ENCODE results near the gene PKNOX1. TPM values are rescaled to one million over a fixed set of nuclear protein-coding genes. Genes with fewer than 3 reads are reported as not detected.
A peak's percentile ranks its signal among the peaks of the same experiment; 100 is the strongest.
"Not testable (repeated sequence)": the region's sequence is repeated elsewhere in the genome, so short reads cannot be mapped to it uniquely, and the experiment has no call there.

PKNOX1 gene
- 10 to 100 TPM; 21.3 to 23.2 TPM for total RNA-seq

- peaks cover 28% of the 10 kb centered on the region for H3K4me1 Mint-ChIP-seq
- peak within 1 kb of the TSS; percentile 89 for H3K4me3 Mint-ChIP-seq
- peaks cover 2% of the 10 kb centered on the region for H3K27me3 Mint-ChIP-seq
- peak; percentile 90 for ATAC-seq (ENCODE audit: low read depth)
- DNase-seq: peak; percentile 99
- POLR2A ChIA-PET: interaction anchor here (0.5 to 1.3 kb wide), 10 partner anchors 12 to 996 kb away, joined by 3 to 4 read pairs (median 3); partner anchors contain the start of genes NDUFV3 and PDE9A
- peaks cover 16% of the 10 kb centered on the region for H3K36me3 Mint-ChIP-seq
- no peaks in the 10 kb centered on the region for H3K9me3 Mint-ChIP-seq
- peak within 1 kb of the TSS; percentile 94 for H3K27ac Mint-ChIP-seq
Measured at GRCh38 chr21:42973991-42974831, at the start of gene PKNOX1. TSS of gene PKNOX1 (plus strand) at chr21:42974562. CDS start at chr21:43004382, 29,820 bp downstream.

- Mint-ChIP-seq H3K4me3 (peak within 1 kb of the TSS; percentile 78), H3K27ac (peak within 1 kb of the TSS; percentile 92)
- POLR2A ChIA-PET: no interaction called here
Measured at GRCh38 chr21:42925114-42925926, 49.0 kb upstream of the PKNOX1 start, which contains the start of gene ERVH48-1. TSS of gene ERVH48-1 (minus strand) at chr21:42925630. CDS start at chr21:42919006, 6,624 bp downstream.

GRCh38 chr21:42927474-42928200 is 46.7 kb upstream of the PKNOX1 start:
- not testable (repeated sequence) for H3K27ac Mint-ChIP-seq; H3K36me3 Mint-ChIP-seq; DNase-seq; ATAC-seq (ENCODE audit: low read depth); H3K27me3 Mint-ChIP-seq; H3K9me3 Mint-ChIP-seq; H3K4me3 Mint-ChIP-seq
- H3K4me1 Mint-ChIP-seq: peaks cover 17% of the 10 kb centered on the region
- POLR2A ChIA-PET: interaction anchor here (0.6 kb wide), 1 partner anchor 61 kb away, joined by 3 read pairs; no protein-coding TSS in a partner anchor

More at GRCh38 chr21:42925114-42925926, 49.0 kb upstream of the PKNOX1 start, which contains the start of gene ERVH48-1:
- DNase-seq (no peak), ATAC-seq (ENCODE audit: low read depth) (no peak)
- Mint-ChIP-seq H3K36me3 (no peaks in the 10 kb centered on the region), H3K9me3 (no peaks in the 10 kb centered on the region), H3K27me3 (no peaks in the 10 kb centered on the region), H3K4me1 (peaks cover 17% of the 10 kb centered on the region)

GRCh38 chr21:42929969-42930368 is 44.4 kb upstream of the PKNOX1 start:
- no peaks in the 10 kb centered on the region for H3K9me3 Mint-ChIP-seq
- H3K27me3 Mint-ChIP-seq: no peaks in the 10 kb centered on the region
- POLR2A ChIA-PET: interaction anchor here (1.6 kb wide), 1 partner anchor 36 kb away, joined by 3 read pairs; the partner anchor contains the start of gene NDUFV3
- ATAC-seq (ENCODE audit: low read depth) (no peak), DNase-seq (no peak)
- H3K36me3 Mint-ChIP-seq: no peaks in the 10 kb centered on the region
- no peak overlapping the region for H3K27ac Mint-ChIP-seq
- peaks cover 8% of the 10 kb centered on the region for H3K4me1 Mint-ChIP-seq
- H3K4me3 Mint-ChIP-seq: no peak overlapping the region

- Mint-ChIP-seq H3K27me3 (no peaks in the 10 kb centered on the region), H3K27ac (no peak overlapping the region), H3K4me1 (peaks cover 5% of the 10 kb centered on the region), H3K4me3 (no peak overlapping the region), H3K36me3 (no peaks in the 10 kb centered on the region), H3K9me3 (no peaks in the 10 kb centered on the region)
- POLR2A ChIA-PET: no interaction called here
- DNase-seq (no peak), ATAC-seq (ENCODE audit: low read depth) (no peak)
Measured at GRCh38 chr21:42931560-42932235, 42.7 kb upstream of the PKNOX1 start.

GRCh38 chr21:42932378-42933136 is 41.8 kb upstream of the PKNOX1 start:
- H3K9me3 Mint-ChIP-seq, H3K4me3 Mint-ChIP-seq, POLR2A ChIA-PET: not testable (repeated sequence)

GRCh38 chr21:42933137-42933970 is 41.0 kb upstream of the PKNOX1 start:
- H3K36me3 Mint-ChIP-seq; H3K4me1 Mint-ChIP-seq; ATAC-seq (ENCODE audit: low read depth); DNase-seq; H3K9me3 Mint-ChIP-seq; H3K27me3 Mint-ChIP-seq; H3K4me3 Mint-ChIP-seq; H3K27ac Mint-ChIP-seq; POLR2A ChIA-PET: not testable (repeated sequence)

More at GRCh38 chr21:42932378-42933136, 41.8 kb upstream of the PKNOX1 start:
- not testable (repeated sequence) for H3K27ac Mint-ChIP-seq; H3K4me1 Mint-ChIP-seq; ATAC-seq (ENCODE audit: low read depth); H3K27me3 Mint-ChIP-seq; H3K36me3 Mint-ChIP-seq; DNase-seq

- H3K27me3 Mint-ChIP-seq; ATAC-seq (ENCODE audit: low read depth); H3K9me3 Mint-ChIP-seq; H3K4me3 Mint-ChIP-seq; H3K36me3 Mint-ChIP-seq; H3K4me1 Mint-ChIP-seq; POLR2A ChIA-PET; DNase-seq; H3K27ac Mint-ChIP-seq: not testable (repeated sequence)
Measured at GRCh38 chr21:42933973-42934372, 40.4 kb upstream of the PKNOX1 start.

- POLR2A ChIA-PET; H3K4me1 Mint-ChIP-seq; H3K9me3 Mint-ChIP-seq; H3K36me3 Mint-ChIP-seq; DNase-seq; H3K4me3 Mint-ChIP-seq; ATAC-seq (ENCODE audit: low read depth); H3K27ac Mint-ChIP-seq; H3K27me3 Mint-ChIP-seq: not testable (repeated sequence)
Measured at GRCh38 chr21:42936360-42936759, 38.0 kb upstream of the PKNOX1 start.

- H3K4me1 Mint-ChIP-seq; DNase-seq; H3K4me3 Mint-ChIP-seq; H3K27ac Mint-ChIP-seq; ATAC-seq (ENCODE audit: low read depth); POLR2A ChIA-PET; H3K36me3 Mint-ChIP-seq; H3K27me3 Mint-ChIP-seq; H3K9me3 Mint-ChIP-seq: not testable (repeated sequence)
Measured at GRCh38 chr21:42937034-42937940, 37.1 kb upstream of the PKNOX1 start.
